Medulla oblongata (tissue), 1 donor: Measurements from ENCODE around the gene IRGQ.
"Not testable (repeated sequence)": the region's sequence is repeated elsewhere in the genome, so short reads cannot be mapped to it uniquely, and the experiment has no call there.

Source experiments
- DNase-seq: peaks from one replicate; pipeline ENCODE4 v3.0.0-alpha.2; 2015; ENCODE audit errors: extremely low spot score

IRGQ gene

GRCh38 chr19:43595999-43596841 is at the start of gene IRGQ, which contains the start of gene ZNF576:
Gene IRGQ (minus strand): TSS chr19:43596134. CDS start chr19:43595338, 796 bp downstream.
Gene ZNF576 (plus strand): TSS chr19:43596595. CDS start chr19:43597109, 514 bp downstream.
- peak; percentile 100 for DNase-seq

- no peak for DNase-seq
Measured at GRCh38 chr19:43644181-43644580, 48.2 kb upstream of the IRGQ start.

DNA sequence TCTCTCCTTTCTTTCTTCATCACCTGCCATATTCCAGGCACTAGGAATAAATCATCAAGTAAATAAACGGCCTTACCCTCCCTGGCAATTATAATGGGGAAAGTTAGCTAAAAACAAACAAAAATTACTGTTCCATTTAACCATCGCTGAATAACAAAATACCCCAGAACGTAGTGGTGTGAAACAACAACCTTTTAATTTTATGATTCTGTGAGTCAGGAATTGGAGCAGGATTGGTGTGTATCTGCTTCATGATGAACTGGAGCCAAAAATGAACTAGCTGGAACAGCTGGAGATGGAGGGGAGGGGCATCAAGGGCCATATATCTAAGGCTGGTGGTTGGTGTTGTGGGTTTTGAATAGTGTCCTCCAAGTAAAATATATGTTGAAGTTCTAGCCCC is 47.4 kb upstream of the IRGQ start:
- no peak for DNase-seq

GRCh38 chr19:43642531-43642930 is 46.6 kb upstream of the IRGQ start:
- DNase-seq, result no peak

DNA sequence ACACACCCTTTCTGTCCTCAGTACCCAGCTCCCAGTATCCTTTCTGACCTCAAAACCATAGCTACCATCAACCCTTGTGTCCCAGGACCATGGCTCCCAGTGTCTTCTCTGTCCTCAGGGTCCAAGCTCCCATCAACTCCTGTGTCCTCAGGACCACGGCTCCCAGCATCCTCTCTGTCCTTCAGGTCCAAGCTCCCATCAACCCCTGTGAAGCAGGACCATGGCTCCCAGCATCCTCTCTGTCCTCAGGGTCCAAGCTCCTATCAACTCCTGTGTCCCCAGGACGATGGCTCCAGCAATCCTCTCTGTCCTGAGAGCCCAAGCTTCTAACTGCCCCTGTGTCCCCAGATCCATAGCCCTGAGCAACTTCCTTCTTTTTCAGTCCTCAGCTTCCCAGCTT is 45.4 kb upstream of the IRGQ start:
- DNase-seq, result no peak

- DNase-seq, result no peak
Measured at GRCh38 chr19:43640424-43640757, 44.5 kb upstream of the IRGQ start.

DNA sequence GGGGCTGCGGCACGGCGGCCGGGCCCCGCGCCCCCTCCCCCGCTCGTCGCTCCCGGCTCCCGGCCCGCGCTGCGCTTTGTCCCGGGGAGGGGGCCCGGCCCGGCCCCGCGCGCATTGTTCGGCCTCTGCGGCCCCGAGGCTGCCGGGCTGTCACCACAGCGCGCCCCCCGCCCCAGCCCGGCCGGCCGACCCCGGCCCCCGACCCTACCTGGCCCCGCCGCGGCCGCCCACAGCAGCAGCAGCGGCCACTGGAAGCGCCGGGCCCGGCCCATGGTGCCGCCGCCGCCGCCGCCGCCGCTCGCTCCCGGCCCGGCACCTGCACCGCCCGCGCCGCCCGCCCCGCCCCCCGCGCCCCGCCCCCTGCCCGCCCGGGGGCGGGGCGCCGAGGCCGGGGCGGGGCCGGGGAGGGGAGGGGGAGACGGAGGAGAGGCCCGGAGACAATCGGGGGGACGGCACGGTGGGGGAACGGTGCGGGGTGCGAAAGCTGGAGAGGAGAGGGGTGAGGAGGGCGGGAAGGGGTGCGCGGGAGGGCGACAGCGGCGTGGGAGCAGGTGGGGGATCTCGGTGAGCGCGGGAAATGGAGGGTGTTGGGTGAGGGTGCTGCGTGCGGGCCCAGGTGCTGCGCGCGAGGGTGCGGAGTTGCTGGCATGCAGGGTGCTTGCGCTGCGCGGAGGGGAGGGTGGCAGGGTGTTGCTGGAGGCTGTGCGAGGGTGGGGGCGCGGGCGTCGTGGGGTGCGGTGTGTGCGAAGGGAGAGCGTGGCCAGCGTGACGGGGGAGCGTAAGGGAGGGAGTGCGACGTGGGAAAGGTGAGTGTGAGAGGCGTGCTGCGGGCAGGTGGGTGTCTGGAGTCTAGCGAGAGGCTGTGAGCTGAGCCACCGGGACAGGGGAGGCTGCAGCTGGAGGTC is 43.8 kb upstream of the IRGQ start, which contains the start of gene CADM4:
Gene CADM4, minus strand, starts transcription at position 332 of the 905 bp plus-strand sequence. Its CDS starts 60 bp downstream, at position 272.
- no peak for DNase-seq

DNA sequence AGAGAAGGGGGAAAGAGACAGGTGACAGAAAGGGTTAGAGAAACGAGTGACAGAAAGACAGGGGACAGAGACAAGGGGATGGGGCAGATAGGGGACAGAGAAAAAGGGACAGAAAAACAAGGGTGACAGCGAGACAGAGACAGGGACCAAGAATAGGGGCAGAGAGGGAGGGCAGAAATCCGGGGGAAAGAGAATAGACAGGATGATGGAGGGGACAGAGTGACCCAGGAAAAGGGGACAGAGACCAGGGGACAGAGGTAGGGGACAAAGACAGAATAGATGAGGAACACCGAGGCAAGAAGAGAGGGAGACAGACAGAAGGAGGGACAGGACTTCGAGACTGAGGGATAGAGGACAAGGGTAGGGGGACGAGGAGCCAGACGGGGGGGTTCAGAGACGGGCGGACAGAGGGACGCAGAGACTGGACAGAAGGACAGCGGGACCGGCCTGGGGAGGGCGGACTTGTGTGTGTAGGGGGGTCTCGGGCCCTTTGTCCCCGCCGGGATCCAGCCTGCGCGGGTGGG is 43.1 kb upstream of the IRGQ start:
- no peak for DNase-seq

DNA sequence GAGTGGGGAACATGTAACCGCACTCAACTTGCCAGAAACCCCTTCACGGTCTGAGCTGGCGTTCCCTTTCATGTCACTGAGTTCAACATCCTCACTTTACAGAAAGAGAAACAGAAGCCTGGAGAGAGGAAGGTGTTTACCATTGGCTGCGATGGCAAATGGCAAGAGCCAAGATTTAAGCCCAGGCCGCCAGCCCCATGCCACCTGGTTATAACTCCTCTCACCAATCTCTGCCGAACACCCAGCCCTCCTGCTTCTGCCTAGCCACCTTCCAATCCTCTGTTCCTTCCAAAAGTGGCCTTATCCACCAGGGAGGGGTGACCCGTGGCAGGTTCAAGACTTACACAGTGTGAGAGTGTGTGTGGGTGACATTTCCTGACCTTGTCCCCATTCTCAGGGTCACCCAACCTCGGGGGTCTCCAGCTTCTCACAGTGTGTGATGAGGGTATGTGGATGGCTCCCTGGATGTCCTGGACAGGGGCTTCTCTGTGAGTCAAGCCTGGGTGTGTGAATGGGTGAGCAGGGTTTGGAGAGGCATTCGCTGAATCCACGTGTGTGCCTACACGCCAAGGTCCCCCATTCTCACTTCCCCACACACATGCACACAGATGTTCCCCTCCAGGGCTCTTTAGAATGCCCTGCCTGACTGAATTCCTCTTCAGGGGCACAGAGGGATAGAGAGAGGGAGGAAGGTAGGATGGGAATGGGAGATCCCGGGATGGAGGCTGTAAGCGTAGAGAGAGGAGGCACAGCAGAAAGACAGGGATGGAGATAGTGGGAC is 42.5 kb upstream of the IRGQ start:
- peak; percentile 23 for DNase-seq

- peak; percentile 80 for DNase-seq
Measured at GRCh38 chr19:43636121-43636683, 40.3 kb upstream of the IRGQ start.

DNA sequence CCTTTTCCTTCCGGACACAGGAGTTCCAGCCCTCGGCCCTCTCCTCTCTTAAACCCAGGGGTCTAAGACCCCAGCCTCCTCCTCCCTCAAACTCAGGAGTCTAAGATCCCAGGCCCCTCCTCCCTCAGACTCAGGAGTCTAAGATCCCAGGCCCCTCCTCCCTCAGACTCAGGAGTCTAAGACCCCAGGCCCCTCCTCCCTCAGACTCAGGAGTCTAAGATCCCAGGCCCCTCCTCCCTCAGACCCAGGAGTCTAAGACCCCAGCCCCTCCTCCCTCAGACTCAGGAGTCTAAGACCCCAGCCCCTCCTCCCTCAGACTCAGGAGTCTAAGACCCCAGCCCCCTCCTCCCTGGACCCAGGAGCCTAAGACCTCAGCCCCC is 39.6 kb upstream of the IRGQ start:
- not testable (repeated sequence) for DNase-seq

GRCh38 chr19:43634872-43635560 is 39.1 kb upstream of the IRGQ start:
- DNase-seq, result peak; percentile 82

- DNase-seq, result peak; percentile 78
Measured at GRCh38 chr19:43634506-43634871, 38.6 kb upstream of the IRGQ start.

DNA sequence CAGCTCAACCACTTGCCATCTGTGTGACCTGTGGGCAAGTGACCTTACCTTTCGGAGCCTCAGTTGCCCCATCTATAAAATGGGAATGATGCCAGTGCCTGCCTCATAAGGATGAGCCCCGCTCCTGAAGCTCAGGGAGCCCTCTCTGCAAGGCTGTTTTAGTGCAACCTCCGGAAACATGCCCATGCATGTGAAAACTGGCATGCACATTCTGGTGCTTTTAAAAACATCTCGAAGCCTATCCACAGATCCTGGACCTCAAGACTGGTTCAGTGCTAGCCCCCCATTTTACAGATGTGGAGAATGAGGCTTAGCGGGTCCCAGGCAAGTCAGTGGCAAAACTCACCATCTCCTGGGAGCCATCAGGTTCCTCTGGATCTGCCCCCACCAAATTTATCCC is 38.1 kb upstream of the IRGQ start:
- DNase-seq, result no peak

DNA sequence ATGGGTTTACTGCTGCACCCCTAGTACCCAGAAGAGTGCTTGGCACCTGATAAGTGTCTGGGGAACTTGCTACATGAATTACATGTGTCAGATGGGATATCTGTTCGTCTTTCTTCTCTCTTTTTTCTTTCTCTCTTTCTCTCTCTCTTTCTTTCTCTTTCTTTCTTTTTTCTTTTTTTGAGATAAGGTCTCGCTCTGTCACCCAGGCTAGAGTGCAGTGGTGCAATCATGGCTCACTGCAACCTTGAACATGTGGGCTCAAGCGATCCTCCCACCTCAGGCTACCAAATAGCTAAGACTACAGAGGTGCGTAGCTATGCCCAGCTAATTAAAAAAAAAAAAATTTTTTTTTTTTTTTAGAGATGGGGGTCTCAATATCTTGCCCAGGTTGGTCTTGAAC is 37.6 kb upstream of the IRGQ start:
- no peak for DNase-seq

- DNase-seq, result no peak
Measured at GRCh38 chr19:43631491-43631890, 35.6 kb upstream of the IRGQ start.

GRCh38 chr19:43628646-43629326 is 32.9 kb upstream of the IRGQ start:
- DNase-seq, result no peak

DNA sequence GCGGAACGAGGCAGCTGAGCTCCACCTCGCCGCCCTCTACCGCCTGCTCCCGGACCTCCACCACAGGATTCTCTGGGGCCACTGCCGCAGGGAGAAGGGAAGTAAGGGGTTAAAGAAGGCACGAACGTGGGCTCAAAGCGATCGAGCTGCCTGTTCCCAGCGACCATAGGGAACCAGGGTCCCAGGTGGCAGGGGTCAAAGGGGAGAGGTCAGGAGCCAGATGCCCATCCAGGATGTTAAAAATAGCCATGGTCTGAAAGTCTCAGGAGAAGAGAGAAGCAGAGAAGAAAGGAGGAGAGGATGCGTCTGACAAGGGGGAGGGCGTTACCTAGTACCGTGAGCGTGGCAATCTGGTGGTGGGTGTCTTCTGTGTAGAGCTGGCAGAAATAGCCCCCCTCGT is 30.9 kb upstream of the IRGQ start:
- no peak for DNase-seq

DNA sequence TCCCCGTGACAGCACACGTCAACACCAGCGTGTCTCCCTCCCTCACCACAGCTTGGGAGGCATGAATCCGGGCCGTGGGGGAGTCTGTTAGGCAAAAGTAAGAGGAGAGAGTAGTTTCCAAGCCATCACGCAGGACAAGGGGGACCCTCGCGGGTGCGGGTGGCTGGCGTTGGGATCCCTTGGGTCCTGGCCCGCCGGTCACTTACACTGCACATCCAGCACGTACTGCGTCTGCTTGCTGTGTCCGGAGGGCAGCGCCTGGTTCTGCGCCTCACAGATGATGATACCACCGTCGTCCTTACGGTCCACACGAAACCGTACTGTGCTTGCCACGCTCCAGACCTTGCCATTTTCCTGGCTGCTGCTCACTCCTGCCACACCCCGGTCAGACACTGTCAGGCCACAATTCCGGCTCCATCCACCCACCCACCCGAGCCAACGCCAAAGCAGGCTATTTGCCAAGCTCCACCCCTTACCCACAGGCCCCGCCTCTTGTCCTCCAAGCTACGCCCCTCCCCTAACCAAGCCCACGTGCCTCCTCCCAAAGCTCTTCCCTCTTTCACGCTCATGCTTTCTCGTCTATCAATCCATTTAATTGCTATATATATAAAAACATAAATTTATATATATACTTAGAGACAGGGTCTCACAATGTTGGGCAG is 30.1 kb upstream of the IRGQ start:
- DNase-seq, result no peak

DNA sequence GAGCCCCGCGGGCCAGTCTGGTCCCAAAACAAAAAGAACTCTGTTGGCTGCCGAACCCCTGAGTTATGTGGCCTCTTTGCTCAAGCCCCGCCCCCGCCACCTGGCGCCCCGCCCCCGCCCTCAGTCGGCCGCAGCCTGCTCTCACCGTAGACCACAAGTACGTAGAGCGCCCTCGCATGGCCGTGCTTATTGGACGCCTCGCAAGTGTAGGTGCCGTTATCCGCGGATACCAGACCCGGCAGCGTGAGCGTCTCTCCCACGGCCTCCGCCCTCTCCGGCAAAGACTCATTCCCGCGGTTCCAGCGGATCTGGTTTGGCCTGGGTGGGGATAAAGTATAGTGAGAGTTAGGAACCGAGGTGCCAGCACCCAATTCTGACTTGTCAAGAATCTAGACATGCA is 29.0 kb upstream of the IRGQ start:
- no peak for DNase-seq
